Cardiac muscle cell (in vitro differentiated cells and primary cell): ENCODE measurements around the gene RFPL3. TPM values are rescaled to one million over a fixed set of nuclear protein-coding genes. Genes with fewer than 3 reads are reported as not detected.

ENCODE experiments used
- DNase-seq, 2 donors: peaks; one replicate each; pipeline versions ENCODE4 v3.0.0 to v3.0.0-alpha.2; 2010 to 2017; ENCODE audit warnings: low read depth in 1 of 2, low spot score in 1 of 2
- H3K27ac ChIP-seq: fragments of 200-600 bp; sonication (generic); 2 replicates; pipeline ENCODE4 v1.5.1; 2016
- H3K27me3 ChIP-seq: fragments of 200-600 bp; sonication (generic); 2 replicates; pipeline ENCODE4 v1.6.0; 2016; ENCODE audit warnings: control low read depth
- H3K36me3 ChIP-seq: fragments of 200-600 bp; sonication (generic); 2 replicates; pipeline ENCODE4 v1.5.1; 2016; ENCODE audit warnings: control low read depth
- H3K4me1 ChIP-seq: fragments of 200-600 bp; sonication (generic); 2 replicates; pipeline ENCODE4 v1.8.1; 2017; ENCODE audit warnings: low read depth, mild to moderate bottlenecking, mixed run types
- H3K4me3 ChIP-seq: fragments of 200-600 bp; sonication (generic); 2 replicates; pipeline ENCODE4 v1.5.1; 2016; ENCODE audit warnings: mild to moderate bottlenecking
- H3K9me3 ChIP-seq: fragments of 200-600 bp; sonication (generic); 2 replicates; pipeline ENCODE4 v1.5.1; 2017; ENCODE audit warnings: low read depth, mild to moderate bottlenecking, control low read depth
- polyA plus RNA-seq: library from polyadenylated mRNA; unstranded; fragments of >200 nt; fragmentation: Nextera tagmentation; extraction: Ambion mirVana; gene quantifications from 2 replicates; pipeline ENCODE4 v1.2.1, GENCODE V29; 2016
- total RNA-seq: library from RNA; depleted of rRNA; stranded (reverse); fragments of >200 nt; gene quantifications from 2 replicates; pipeline ENCODE4 v1.2.3, GENCODE V29; 2016
- TF ChIP-seq, protein P1 (sequence below): IDR thresholded peaks from 2 replicates; pipeline ENCODE4 v1.5.1; 2012; ENCODE audit warnings: low read depth, mild to moderate bottlenecking, low read length

Gene RFPL3
- total and polyA plus RNA-seq, 2 experiments from 2014 or later: not detected

DNA sequence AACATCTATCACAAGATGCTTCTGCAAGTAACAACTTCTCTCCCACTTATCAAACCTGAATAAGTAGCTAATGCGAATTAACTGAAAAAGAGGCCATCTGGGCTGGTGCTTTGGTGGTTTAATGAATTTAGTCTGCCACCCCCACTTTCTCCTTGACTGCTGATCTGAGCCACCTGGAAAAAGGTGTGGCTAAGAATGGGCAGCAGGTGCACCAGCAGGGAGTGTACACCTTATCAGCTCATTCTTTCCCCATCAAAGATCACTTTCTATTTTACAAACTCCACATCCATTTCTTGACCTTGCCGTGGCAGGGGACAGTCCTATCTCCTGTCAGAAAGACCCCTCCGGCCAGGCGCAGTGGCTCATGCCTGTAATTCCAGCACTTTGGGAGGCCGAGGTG lies 6.5 kb downstream of the RFPL3 start:
- H3K4me1 ChIP-seq: no peaks in the 10 kb centered on the region
- DNase-seq: no peak

DNA sequence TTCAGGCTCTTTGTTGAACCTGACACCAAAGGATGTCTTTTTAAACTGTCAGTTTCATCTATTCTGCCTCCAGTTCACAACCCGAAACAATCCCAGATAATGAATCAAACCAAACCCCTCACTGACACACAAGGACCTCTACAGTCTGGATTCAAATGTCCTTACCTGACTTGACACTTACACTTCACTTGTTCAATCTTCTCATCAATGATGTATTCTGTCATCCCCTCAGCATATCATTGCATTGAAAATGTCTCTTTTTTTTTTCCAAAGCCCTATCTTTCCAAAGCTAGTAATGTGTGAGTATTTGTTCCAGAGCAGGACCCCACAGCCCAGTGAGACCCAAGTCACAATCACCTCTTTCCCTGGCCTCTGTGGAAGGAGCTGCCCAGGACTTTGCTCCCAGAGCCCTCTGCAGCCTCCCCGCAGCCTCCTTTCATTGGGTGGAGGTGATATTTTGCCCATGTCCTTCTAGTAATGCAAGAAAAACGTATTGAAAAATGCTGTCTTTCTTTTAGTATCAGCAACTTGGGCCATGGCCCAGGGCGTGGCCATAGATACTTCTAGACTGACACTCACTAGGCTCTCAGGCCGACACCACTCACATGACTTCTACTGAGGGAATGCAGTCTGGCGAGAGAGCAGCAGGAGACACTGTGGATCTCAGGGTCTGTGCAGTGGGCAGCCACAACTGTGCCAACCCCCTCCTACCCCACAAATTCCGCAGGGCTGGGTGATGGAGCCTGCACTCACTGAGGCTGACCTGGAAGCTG lies 18.2 kb downstream of the RFPL3 start:
- H3K4me1 ChIP-seq: no peaks in the 10 kb centered on the region
- H3K36me3 ChIP-seq: no peaks in the 10 kb centered on the region
- H3K27me3 ChIP-seq: no peaks in the 10 kb centered on the region
- no peaks in the 10 kb centered on the region for H3K9me3 ChIP-seq
- TF ChIP-seq, protein P1, sequence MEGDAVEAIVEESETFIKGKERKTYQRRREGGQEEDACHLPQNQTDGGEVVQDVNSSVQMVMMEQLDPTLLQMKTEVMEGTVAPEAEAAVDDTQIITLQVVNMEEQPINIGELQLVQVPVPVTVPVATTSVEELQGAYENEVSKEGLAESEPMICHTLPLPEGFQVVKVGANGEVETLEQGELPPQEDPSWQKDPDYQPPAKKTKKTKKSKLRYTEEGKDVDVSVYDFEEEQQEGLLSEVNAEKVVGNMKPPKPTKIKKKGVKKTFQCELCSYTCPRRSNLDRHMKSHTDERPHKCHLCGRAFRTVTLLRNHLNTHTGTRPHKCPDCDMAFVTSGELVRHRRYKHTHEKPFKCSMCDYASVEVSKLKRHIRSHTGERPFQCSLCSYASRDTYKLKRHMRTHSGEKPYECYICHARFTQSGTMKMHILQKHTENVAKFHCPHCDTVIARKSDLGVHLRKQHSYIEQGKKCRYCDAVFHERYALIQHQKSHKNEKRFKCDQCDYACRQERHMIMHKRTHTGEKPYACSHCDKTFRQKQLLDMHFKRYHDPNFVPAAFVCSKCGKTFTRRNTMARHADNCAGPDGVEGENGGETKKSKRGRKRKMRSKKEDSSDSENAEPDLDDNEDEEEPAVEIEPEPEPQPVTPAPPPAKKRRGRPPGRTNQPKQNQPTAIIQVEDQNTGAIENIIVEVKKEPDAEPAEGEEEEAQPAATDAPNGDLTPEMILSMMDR: no peak
- DNase-seq: peak in 1 of 2 donors; percentile 1
- no peak overlapping the region for H3K4me3 ChIP-seq
- no peak overlapping the region for H3K27ac ChIP-seq

More for the DNA sequence above, 6.5 kb downstream of the RFPL3 start:
- H3K9me3 ChIP-seq: no peaks in the 10 kb centered on the region
- TF ChIP-seq, protein P1: no peak
- no peaks in the 10 kb centered on the region for H3K27me3 ChIP-seq
- H3K27ac ChIP-seq: no peak overlapping the region
- no peaks in the 10 kb centered on the region for H3K36me3 ChIP-seq
- H3K4me3 ChIP-seq: no peak overlapping the region

DNA sequence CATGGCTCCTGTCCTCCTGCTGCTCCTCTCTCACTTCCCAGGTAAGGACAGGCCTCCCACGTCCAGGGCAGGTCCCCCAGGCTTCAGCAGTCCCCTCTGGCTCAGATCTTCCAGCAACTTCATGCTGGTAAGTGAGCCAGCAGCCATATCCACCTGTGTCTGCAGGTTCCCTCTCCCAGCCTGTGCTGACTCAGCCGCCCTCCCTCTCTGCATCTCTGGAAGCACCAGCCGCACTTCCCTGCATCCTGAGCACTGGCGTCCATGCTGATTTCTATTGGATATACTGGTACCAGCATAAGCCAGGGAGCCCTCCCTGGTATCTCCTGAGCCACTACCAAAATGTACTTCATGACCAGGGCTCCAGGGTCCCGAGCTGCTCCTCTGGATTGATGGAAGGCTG lies 19.0 kb downstream of the RFPL3 start:
- H3K36me3 ChIP-seq: no peaks in the 10 kb centered on the region
- DNase-seq: no peak
- TF ChIP-seq, protein P1: no peak
- no peak overlapping the region for H3K4me3 ChIP-seq
- H3K27ac ChIP-seq: no peak overlapping the region
- H3K4me1 ChIP-seq: no peaks in the 10 kb centered on the region
- H3K9me3 ChIP-seq: no peaks in the 10 kb centered on the region
- no peaks in the 10 kb centered on the region for H3K27me3 ChIP-seq

DNA sequence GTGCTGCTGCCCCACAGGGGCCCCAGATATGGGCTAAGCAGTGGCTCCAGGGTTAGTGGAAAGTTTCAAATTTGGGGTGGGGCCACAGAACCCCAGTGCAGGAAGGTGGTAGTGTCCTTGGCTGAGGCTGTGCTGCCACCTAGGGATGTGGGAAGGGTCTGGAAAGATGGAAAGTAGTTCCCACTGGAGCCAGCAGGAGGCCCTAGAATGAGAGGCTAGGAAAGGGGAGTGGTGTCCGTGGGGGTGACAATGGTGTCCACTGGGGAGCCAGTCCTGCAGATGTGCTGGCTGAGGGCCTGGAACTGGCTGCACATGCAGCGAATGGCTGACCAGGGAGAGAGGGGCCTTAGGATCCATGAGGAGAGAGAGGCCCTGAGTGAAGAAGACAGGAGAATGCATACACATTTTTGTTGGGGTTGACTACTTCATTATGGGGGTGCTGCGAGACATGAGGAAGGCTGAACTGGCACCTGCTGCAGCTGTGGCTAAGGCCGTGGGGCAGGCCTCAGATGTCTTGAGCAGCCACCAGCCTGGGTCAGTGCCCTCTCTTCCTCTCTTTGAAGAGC lies 21.1 kb downstream of the RFPL3 start:
- H3K27me3 ChIP-seq: no peaks in the 10 kb centered on the region
- no peak overlapping the region for H3K27ac ChIP-seq
- no peaks in the 10 kb centered on the region for H3K36me3 ChIP-seq
- DNase-seq: peak; percentile 36 to 45
- TF ChIP-seq, protein P1: peak; percentile 67
- no peaks in the 10 kb centered on the region for H3K9me3 ChIP-seq
- no peaks in the 10 kb centered on the region for H3K4me1 ChIP-seq
- no peak overlapping the region for H3K4me3 ChIP-seq

DNA sequence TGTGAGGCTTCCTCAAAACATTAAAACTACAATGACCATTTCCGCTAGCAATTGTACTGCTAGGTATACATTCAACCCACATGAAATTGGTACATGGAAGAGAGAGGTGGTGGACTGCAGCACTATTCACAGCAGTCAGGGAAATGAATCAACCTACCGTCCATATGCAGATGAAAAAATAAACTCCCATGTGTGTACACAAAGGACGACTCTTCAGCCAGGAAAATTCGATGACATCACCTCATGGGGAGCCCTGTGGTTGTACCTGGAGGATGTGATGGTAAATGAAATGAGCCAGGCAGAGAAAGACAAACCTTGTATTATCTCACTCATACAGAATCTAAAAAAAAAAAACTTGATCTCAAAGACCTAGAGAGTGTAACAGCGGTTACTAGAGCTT lies 23.3 kb downstream of the RFPL3 start:
- Histone ChIP-seq H3K36me3 (no peaks in the 10 kb centered on the region), H3K27ac (no peak overlapping the region), H3K4me3 (no peak overlapping the region), H3K9me3 (no peaks in the 10 kb centered on the region), H3K27me3 (no peaks in the 10 kb centered on the region), H3K4me1 (no peaks in the 10 kb centered on the region)
- no peak for DNase-seq
- TF ChIP-seq, protein P1: no peak
